GM18867 (cell line): ENCODE data around the gene ZNF644.
"Not testable (repeated sequence)": the region's sequence is repeated elsewhere in the genome, so short reads cannot be mapped to it uniquely, and the experiment has no call there.

Experiments used
- ATAC-seq: cut with Tn5 transposase; IDR thresholded peaks from one replicate; pipeline ENCODE4 v1.9.1; 2021; ENCODE audit warnings: mild to moderate bottlenecking, moderate library complexity; ENCODE audit not compliant: unreplicated experiment

The ZNF644 gene

GRCh38 chr1:91021686-91022517, at the start of gene ZNF644:
Gene ZNF644, minus strand, starts transcription at chr1:91022035. Its CDS starts 39,682 bp downstream, at chr1:90982353.
- ATAC-seq: peak; percentile 85

GRCh38 chr1:91070298-91070697, 48.5 kb upstream of the ZNF644 start:
- ATAC-seq: no peak

GRCh38 chr1:91066538-91066937, 44.7 kb upstream of the ZNF644 start:
- no peak for ATAC-seq

GRCh38 chr1:91065337-91065736, 43.5 kb upstream of the ZNF644 start:
- ATAC-seq: no peak

GRCh38 chr1:91063403-91063802, 41.6 kb upstream of the ZNF644 start:
- ATAC-seq: not testable (repeated sequence)

GRCh38 chr1:91059157-91059556, 37.3 kb upstream of the ZNF644 start:
- ATAC-seq: no peak

- peak; percentile 42 for ATAC-seq
Observed at GRCh38 chr1:91057784-91058183, 35.9 kb upstream of the ZNF644 start.

GRCh38 chr1:91054780-91055481, 33.1 kb upstream of the ZNF644 start:
- ATAC-seq: peak; percentile 69

- no peak for ATAC-seq
Observed at GRCh38 chr1:91053630-91054029, 31.8 kb upstream of the ZNF644 start.

GRCh38 chr1:91049551-91049950, 27.7 kb upstream of the ZNF644 start:
- not testable (repeated sequence) for ATAC-seq

GRCh38 chr1:91046766-91047165, 24.9 kb upstream of the ZNF644 start:
- ATAC-seq: no peak

GRCh38 chr1:91045284-91045683, 23.4 kb upstream of the ZNF644 start:
- no peak for ATAC-seq

- ATAC-seq: not testable (repeated sequence)
Observed at GRCh38 chr1:91044776-91045175, 22.9 kb upstream of the ZNF644 start.

- ATAC-seq: not testable (repeated sequence)
Observed at GRCh38 chr1:91042372-91042771, 20.5 kb upstream of the ZNF644 start.

GRCh38 chr1:91038582-91038981, 16.7 kb upstream of the ZNF644 start:
- no peak for ATAC-seq

GRCh38 chr1:91036894-91037829, 15.3 kb upstream of the ZNF644 start:
- no peak for ATAC-seq

GRCh38 chr1:91032349-91032748, 10.5 kb upstream of the ZNF644 start:
- no peak for ATAC-seq

GRCh38 chr1:91031081-91031480, 9.2 kb upstream of the ZNF644 start:
- no peak for ATAC-seq

GRCh38 chr1:91026777-91027176, 4.9 kb upstream of the ZNF644 start:
- ATAC-seq: no peak

GRCh38 chr1:91026320-91026719, 4.5 kb upstream of the ZNF644 start:
- no peak for ATAC-seq
